ENCODE results near the gene GGT5. TPM values are rescaled to one million over a fixed set of nuclear protein-coding genes. Genes with fewer than 3 reads are reported as not detected.

Gene GGT5
- total and polyA plus RNA-seq, 8 donors: 2.3 to 18.3 (median 12.0) TPM

DNA sequence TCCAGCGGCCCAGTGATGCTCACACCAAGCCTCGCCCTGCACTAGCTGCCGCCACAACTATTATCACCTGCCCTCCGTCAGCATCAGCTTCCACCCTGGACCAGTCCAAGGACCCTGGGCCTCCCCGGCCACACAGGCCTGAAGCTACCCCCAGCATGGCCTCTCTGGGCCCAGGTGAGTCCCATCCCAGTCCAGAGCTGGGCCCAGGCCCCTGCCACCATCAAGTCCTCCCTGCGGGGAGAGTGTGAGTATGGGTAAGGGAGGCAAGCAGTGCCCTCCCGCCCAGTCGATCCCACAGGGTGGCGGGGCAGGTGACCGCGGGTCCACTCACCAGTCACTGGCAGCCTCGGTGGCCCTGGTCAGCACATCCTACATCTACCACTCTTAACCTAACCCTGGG, 73.1 kb downstream of the GGT5 start:
- 95 to 96% methylated on average over 12 of the region's 12 CpGs for WGBS, 2 donors
- TF ChIP-seq CTCF (IDR thresholded peaks at IDR 0.05): no peak
- no peaks in the 10 kb centered on the region for H3K9me3 ChIP-seq
- no peak for DNase-seq
- no peak for ATAC-seq
- no peaks in the 10 kb centered on the region for H3K27me3 ChIP-seq
- intact Hi-C loops (cut with DNase I): loop anchor here in 1 of 3 donors (10.0 kb wide), 1 partner anchor 167 kb away; the partner anchor contains the start of gene GSTT4
- H3K27ac ChIP-seq: no peak overlapping the region
- peaks cover 0 to 20% (median 0%) of the 10 kb centered on the region in 3 donors for H3K36me3 ChIP-seq
- no peaks in the 10 kb centered on the region for H3K4me1 ChIP-seq
- FAIRE-seq: no peak
- H3K4me3 ChIP-seq: no peak overlapping the region

DNA sequence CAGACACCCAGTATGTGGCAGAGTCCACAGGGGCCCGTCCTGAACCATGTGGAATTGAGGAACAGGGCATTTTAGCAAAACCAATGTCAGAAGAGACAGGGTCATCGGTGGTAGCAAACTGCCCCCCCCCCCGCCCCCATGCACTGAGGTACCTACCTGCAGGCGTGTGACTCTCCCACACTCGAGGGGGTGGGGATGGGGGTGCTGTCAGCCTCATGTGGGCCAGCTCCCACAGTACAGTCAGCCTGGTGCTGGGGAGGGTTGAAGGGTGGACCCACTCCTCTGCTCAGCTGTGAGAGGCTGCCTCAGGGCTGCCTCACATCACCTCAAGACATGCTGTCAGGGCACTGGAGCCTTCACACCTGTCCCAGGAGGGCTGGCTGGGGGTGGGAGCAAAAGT, 74.2 kb downstream of the GGT5 start:
- H3K27me3 ChIP-seq: no peaks in the 10 kb centered on the region
- no peak overlapping the region for H3K4me3 ChIP-seq
- H3K4me1 ChIP-seq: no peaks in the 10 kb centered on the region
- peaks cover 0 to 25% (median 0%) of the 10 kb centered on the region in 3 donors for H3K36me3 ChIP-seq
- 87 to 95% methylated on average over 5 of the region's 5 CpGs for WGBS, 2 donors
- H3K9me3 ChIP-seq: no peaks in the 10 kb centered on the region
- FAIRE-seq: no peak
- no peak for DNase-seq
- ATAC-seq: no peak
- intact Hi-C loops (cut with DNase I): loop anchor here in 1 of 3 donors (10.0 kb wide), 1 partner anchor 166 kb away; the partner anchor contains the start of gene GSTT4
- H3K27ac ChIP-seq: no peak overlapping the region
- TF ChIP-seq CTCF (IDR thresholded peaks at IDR 0.05): no peak

GRCh38 chr22:24170188-24170587, 74.7 kb downstream of the GGT5 start:
- peaks cover 0 to 25% (median 0%) of the 10 kb centered on the region in 3 donors for H3K36me3 ChIP-seq
- H3K27ac ChIP-seq: no peak overlapping the region
- intact Hi-C loops (cut with DNase I): loop anchor here in 1 of 3 donors (10.0 kb wide), 1 partner anchor 165 kb away; the partner anchor contains the start of gene GSTT4
- DNase-seq (no peak), ATAC-seq (peak in 2 of 4 donors; percentile 34 to 65), FAIRE-seq (no peak)
- no peaks in the 10 kb centered on the region for H3K9me3 ChIP-seq
- WGBS, 2 donors: 84 to 89% methylated on average over 12 of the region's 12 CpGs
- no peak overlapping the region for H3K4me3 ChIP-seq
- no peak for TF ChIP-seq CTCF (IDR thresholded peaks at IDR 0.05)
- H3K4me1 ChIP-seq: no peaks in the 10 kb centered on the region
- no peaks in the 10 kb centered on the region for H3K27me3 ChIP-seq

Other genes with a start within 250 kb of the GGT5 start
- gene GSTT4, start 239.6 kb downstream of the GGT5 start, total RNA-seq: not detected
- not detected for gene GSTT4, start 239.6 kb downstream of the GGT5 start, polyA plus RNA-seq
- gene CABIN1, start 233.8 kb downstream of the GGT5 start, total RNA-seq: 10 to 100 TPM; 25.1 to 43.4 (median 26.0) TPM
- gene CABIN1, start 233.8 kb downstream of the GGT5 start, polyA plus RNA-seq: 10 to 100 TPM; 46.4 to 58.7 TPM
- gene SUSD2, start 63.6 kb downstream of the GGT5 start, total RNA-seq: 1 to 10 TPM in 4 of 6 donors, under 1 TPM in 2; 0.35 to 7.2 (median 1.6) TPM
- 1 to 10 TPM; 3.1 to 3.4 TPM for gene SUSD2, start 63.6 kb downstream of the GGT5 start, polyA plus RNA-seq
- gene SPECC1L, start 25.7 kb upstream of the GGT5 start, total RNA-seq: 10 to 100 TPM; 25.7 to 36.3 (median 28.7) TPM
- gene SPECC1L, start 25.7 kb upstream of the GGT5 start, polyA plus RNA-seq: 10 to 100 TPM in 1 of 2 donors, 1 to 10 TPM in 1; 8.6 to 10.4 TPM
- 1 to 10 TPM in 4 of 6 donors, under 1 TPM in 2; 0.85 to 2.7 (median 1.3) TPM for gene ADORA2A, start 182.5 kb upstream of the GGT5 start, total RNA-seq
- gene ADORA2A, start 182.5 kb upstream of the GGT5 start, polyA plus RNA-seq: 10 to 100 TPM in 1 of 2 donors, 1 to 10 TPM in 1; 3.6 to 10.4 TPM

All from pancreas (tissue), 10 donors.